ENCODE measurements around the gene LGR4. TPM values are rescaled to one million over a fixed set of nuclear protein-coding genes. Genes with fewer than 3 reads are reported as not detected.
A peak's percentile ranks its signal among the peaks of the same experiment; 100 is the strongest.

Gene LGR4
- total and polyA plus RNA-seq, 2 of the 13 experiments (the other 11 are each of a cell fraction or from before 2014, with no cell fraction given) = 42.1 to 68.7 TPM

- TF ChIP-seq JDP2 (CRISPR knock-in tag; IDR thresholded peaks at IDR 0.05; ENCODE audit: borderline replicate concordance) (no peak), ZNF557 (CRISPR knock-in tag; IDR thresholded peaks at IDR 0.05) (no peak), MAX (IDR thresholded peaks at IDR 0.05) (peak; percentile 53), TAF1 (CRISPR knock-in tag; IDR thresholded peaks at IDR 0.05) (no peak), MAFF (IDR thresholded peaks at IDR 0.05; ENCODE audit: low read depth, low read length) (no peak), ZFP82 (CRISPR knock-in tag; IDR thresholded peaks at IDR 0.05; ENCODE audit: borderline replicate concordance) (0 out of 2 replicates have a peak, but pooled peaks have one; percentile 37), NCOR1 (IDR thresholded peaks at IDR 0.05; ENCODE audit: borderline replicate concordance, low read length) (peak; percentile 56; the same call in 1 of the 2 replicates), PRPF4 (IDR thresholded peaks at IDR 0.05; ENCODE audit: low read depth, low read length, poor library complexity, severe bottlenecking) (no peak), ZNF546 (CRISPR knock-in tag; conservative IDR thresholded peaks at IDR 0.05) (no peak), AKAP8 (CRISPR knock-in tag; IDR thresholded peaks at IDR 0.05) (no peak), HNF4A (CRISPR knock-in tag; IDR thresholded peaks at IDR 0.05) (peak; percentile 50), ZSCAN22 (CRISPR knock-in tag; IDR thresholded peaks at IDR 0.05) (no peak), HMG20B (CRISPR knock-in tag; conservative IDR thresholded peaks at IDR 0.05) (no peak), SIX1 (CRISPR knock-in tag; IDR thresholded peaks at IDR 0.05; ENCODE audit: borderline replicate concordance) (peak; percentile 76; the same call in 1 of the 2 replicates), FOXA3 (CRISPR knock-in tag; IDR thresholded peaks at IDR 0.05) (peak; percentile 89), KMT2A (CRISPR knock-in tag; IDR thresholded peaks at IDR 0.05) (no peak), POGZ (CRISPR knock-in tag; IDR thresholded peaks at IDR 0.05) (peak; percentile 44; the same call in 1 of the 2 replicates), FOSL2 (CRISPR knock-in tag; IDR thresholded peaks at IDR 0.05) (peak; percentile 68), ZFP41 (CRISPR knock-in tag; IDR thresholded peaks at IDR 0.05; ENCODE audit: borderline replicate concordance) (no peak), RBM39 (IDR thresholded peaks at IDR 0.05; ENCODE audit: low read depth, low read length, poor library complexity, severe bottlenecking) (no peak), JUN (CRISPR knock-in tag; IDR thresholded peaks at IDR 0.05) (peak; percentile 43; the same call in 1 of the 2 replicates), XBP1 (CRISPR knock-in tag; IDR thresholded peaks at IDR 0.05) (no peak), ZBTB8A (CRISPR knock-in tag; IDR thresholded peaks at IDR 0.05; ENCODE audit: borderline replicate concordance, low read depth) (no peak), ZNF292 (CRISPR knock-in tag; IDR thresholded peaks at IDR 0.05; ENCODE audit: borderline replicate concordance, low read depth) (no peak), NFRKB (IDR thresholded peaks at IDR 0.05) (no peak), GTF2F1 (IDR thresholded peaks at IDR 0.05; ENCODE audit: low read length) (no peak)
- TF ChIP-seq, protein P1, sequence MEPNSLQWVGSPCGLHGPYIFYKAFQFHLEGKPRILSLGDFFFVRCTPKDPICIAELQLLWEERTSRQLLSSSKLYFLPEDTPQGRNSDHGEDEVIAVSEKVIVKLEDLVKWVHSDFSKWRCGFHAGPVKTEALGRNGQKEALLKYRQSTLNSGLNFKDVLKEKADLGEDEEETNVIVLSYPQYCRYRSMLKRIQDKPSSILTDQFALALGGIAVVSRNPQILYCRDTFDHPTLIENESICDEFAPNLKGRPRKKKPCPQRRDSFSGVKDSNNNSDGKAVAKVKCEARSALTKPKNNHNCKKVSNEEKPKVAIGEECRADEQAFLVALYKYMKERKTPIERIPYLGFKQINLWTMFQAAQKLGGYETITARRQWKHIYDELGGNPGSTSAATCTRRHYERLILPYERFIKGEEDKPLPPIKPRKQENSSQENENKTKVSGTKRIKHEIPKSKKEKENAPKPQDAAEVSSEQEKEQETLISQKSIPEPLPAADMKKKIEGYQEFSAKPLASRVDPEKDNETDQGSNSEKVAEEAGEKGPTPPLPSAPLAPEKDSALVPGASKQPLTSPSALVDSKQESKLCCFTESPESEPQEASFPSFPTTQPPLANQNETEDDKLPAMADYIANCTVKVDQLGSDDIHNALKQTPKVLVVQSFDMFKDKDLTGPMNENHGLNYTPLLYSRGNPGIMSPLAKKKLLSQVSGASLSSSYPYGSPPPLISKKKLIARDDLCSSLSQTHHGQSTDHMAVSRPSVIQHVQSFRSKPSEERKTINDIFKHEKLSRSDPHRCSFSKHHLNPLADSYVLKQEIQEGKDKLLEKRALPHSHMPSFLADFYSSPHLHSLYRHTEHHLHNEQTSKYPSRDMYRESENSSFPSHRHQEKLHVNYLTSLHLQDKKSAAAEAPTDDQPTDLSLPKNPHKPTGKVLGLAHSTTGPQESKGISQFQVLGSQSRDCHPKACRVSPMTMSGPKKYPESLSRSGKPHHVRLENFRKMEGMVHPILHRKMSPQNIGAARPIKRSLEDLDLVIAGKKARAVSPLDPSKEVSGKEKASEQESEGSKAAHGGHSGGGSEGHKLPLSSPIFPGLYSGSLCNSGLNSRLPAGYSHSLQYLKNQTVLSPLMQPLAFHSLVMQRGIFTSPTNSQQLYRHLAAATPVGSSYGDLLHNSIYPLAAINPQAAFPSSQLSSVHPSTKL (CRISPR knock-in tag; IDR thresholded peaks at IDR 0.05) = peak; percentile 92
- TF ChIP-seq, protein P2, sequence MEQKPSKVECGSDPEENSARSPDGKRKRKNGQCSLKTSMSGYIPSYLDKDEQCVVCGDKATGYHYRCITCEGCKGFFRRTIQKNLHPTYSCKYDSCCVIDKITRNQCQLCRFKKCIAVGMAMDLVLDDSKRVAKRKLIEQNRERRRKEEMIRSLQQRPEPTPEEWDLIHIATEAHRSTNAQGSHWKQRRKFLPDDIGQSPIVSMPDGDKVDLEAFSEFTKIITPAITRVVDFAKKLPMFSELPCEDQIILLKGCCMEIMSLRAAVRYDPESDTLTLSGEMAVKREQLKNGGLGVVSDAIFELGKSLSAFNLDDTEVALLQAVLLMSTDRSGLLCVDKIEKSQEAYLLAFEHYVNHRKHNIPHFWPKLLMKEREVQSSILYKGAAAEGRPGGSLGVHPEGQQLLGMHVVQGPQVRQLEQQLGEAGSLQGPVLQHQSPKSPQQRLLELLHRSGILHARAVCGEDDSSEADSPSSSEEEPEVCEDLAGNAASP (CRISPR knock-in tag; IDR thresholded peaks at IDR 0.05; ENCODE audit: borderline replicate concordance) = peak; percentile 35; the same call in 1 of the 2 replicates
Observed at GRCh38 chr11:27395556-27396258, 76.9 kb downstream of the LGR4 start (continued).

Measured in HepG2 (cell line).